ENCODE data around the gene NCOA7.

- TF ChIP-seq POLR2A (IDR thresholded peaks at IDR 0.05; ENCODE audit: low read depth, low read length) (no peak), POLR2AphosphoS5 (IDR thresholded peaks at IDR 0.05; ENCODE audit: low read depth, low read length) (no peak), TAF1 (IDR thresholded peaks at IDR 0.05; ENCODE audit: borderline replicate concordance, low read depth, low read length) (no peak)
Measured at GRCh38 chr6:125884634-125885371, 94.0 kb downstream of the NCOA7 start.

Measured in GM12892 (cell line).